Keratinocyte (primary cell): Measurements from ENCODE around the gene TOX2.

Experiments used
- CTCF ChIP-seq, 3 experiments: IDR thresholded peaks in 1 of 3; conservative IDR thresholded peaks in 1 of 3; optimal IDR thresholded peaks in 1 of 3; 2 replicates in 2 of 3; 3 replicates in 1 of 3; pipeline versions ENCODE3 to v1.5.1; 2011; ENCODE audit warnings: low read length in 3 of 3, mild to moderate bottlenecking in 3 of 3, moderate library complexity in 2 of 3, control low read depth in 1 of 3, inconsistent platforms in 1 of 3; ENCODE audit not compliant: insufficient read depth in 2 of 3; ENCODE audit errors: extremely low read depth in 1 of 3
- EZH2 ChIP-seq: IDR thresholded peaks from one replicate; pipeline ENCODE4 v1.6.1; 2012; ENCODE audit warnings: inconsistent platforms, mild to moderate bottlenecking, low read length, moderate library complexity

- TF ChIP-seq CTCF (optimal IDR thresholded peaks at IDR 0.05 in 1 of 3, IDR thresholded peaks at IDR 0.05 in 1 of 3, conservative IDR thresholded peaks at IDR 0.05 in 1 of 3; ENCODE audit: extremely low read depth in 1 of 3, insufficient read depth in 2 of 3, low read length in 3 of 3): no peak
- no peak for TF ChIP-seq EZH2
Observed at GRCh38 chr20:43868091-43868490, 46.6 kb upstream of the TOX2 start.
